Astrocyte of the cerebellum (primary cell): ENCODE results near the gene HYAL1.
A peak's percentile ranks its signal among the peaks of the same experiment; 100 is the strongest.

ENCODE experiments used
- DNase-seq: peaks from one replicate; pipeline ENCODE4 v3.0.0-alpha.2; 2011; ENCODE audit warnings: low read depth
- H3K4me3 ChIP-seq: 2 replicates; pipeline ENCODE4 v1.5.1; 2011; ENCODE audit warnings: mild to moderate bottlenecking, low read depth, low read length, moderate library complexity
- in situ Hi-C: cut with HindIII; loops from 2 replicates; pipeline ENCODE4 v1.10.0; 2017; ENCODE audit warnings: low sequenced_read_pairs
- TF ChIP-seq, protein P1 (sequence below): IDR thresholded peaks from 2 replicates; pipeline ENCODE4 v1.5.1; 2012; ENCODE audit warnings: low read length, low read depth, moderate library complexity, mild to moderate bottlenecking; ENCODE audit errors: missing control alignments

Gene HYAL1

DNA sequence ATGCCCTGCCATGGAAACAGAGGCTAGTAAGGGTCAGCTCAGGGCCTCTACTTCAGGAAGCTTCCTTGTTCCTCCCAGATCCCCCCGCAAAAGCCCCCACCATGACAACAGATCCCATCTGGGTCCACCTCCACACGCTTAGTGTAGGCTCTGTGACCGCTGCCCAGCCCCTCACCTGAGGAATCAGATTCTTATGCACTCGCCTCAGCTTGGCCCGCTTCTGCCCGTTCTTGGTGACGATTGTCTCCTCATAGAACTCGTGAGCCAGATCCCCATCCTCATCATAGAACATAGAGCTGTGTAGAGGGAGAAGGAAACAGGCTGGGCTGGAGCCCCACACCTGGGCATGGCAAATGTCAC lies 22.8 kb upstream of the HYAL1 start:
- in situ Hi-C loops, result no loop called here
- DNase-seq, result no peak

DNA sequence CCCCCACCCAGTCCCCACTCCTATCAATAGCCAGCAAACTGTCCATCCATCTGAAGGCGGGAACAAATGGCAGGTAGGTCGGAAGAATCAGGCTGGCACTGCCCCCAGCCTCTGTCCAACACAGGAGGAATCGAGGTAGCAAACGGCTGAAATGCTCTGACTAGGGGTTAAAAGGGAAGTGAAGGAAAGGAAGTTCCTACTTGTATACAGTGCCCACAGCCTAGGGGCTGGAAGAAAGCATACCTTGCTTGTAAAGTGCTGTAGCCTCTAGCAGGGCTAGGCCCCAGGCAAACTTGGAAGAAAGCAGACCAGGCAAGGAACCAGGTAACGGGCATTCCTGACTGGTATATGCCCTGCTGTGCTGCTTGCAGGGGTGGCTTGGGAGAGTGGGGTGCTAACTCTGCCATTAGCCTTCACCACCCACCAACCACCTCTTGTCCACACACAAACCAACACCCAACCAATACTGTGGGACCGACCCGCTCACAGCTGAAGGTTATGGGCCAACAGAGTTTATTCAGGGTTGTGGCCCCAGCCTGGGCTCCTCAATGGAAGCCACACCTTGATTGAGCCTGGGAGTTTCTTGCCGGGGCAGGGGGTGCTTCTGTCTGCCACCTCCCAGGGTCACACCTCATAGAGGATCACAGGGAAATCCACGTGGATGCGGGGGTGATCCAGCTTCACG lies 22.3 kb upstream of the HYAL1 start:
- in situ Hi-C loops, result no loop called here
- H3K4me3 ChIP-seq, result no peak overlapping the region
- DNase-seq, result no peak
- TF ChIP-seq, protein P1, sequence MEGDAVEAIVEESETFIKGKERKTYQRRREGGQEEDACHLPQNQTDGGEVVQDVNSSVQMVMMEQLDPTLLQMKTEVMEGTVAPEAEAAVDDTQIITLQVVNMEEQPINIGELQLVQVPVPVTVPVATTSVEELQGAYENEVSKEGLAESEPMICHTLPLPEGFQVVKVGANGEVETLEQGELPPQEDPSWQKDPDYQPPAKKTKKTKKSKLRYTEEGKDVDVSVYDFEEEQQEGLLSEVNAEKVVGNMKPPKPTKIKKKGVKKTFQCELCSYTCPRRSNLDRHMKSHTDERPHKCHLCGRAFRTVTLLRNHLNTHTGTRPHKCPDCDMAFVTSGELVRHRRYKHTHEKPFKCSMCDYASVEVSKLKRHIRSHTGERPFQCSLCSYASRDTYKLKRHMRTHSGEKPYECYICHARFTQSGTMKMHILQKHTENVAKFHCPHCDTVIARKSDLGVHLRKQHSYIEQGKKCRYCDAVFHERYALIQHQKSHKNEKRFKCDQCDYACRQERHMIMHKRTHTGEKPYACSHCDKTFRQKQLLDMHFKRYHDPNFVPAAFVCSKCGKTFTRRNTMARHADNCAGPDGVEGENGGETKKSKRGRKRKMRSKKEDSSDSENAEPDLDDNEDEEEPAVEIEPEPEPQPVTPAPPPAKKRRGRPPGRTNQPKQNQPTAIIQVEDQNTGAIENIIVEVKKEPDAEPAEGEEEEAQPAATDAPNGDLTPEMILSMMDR, result no peak

More for the DNA sequence above, 22.8 kb upstream of the HYAL1 start:
- no peak overlapping the region for H3K4me3 ChIP-seq
- TF ChIP-seq, protein P1, result no peak

DNA sequence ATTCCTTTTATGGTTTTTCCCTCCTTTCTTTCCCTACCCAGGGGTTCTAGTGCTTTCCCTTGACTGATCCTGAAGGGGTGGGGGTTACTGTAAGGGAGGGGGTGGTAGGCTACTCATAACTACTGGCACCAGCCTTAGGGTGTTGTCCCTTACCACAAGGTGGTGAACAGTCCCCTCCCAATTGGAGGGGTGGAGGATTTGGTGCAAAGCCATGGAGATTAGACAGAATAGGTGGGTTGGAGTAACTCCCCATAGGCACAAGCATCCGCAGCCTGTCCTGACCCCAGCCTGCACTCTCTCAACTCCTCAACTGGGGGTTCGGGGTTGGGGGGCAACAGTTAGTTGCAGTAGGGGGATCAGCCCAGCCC lies 21.7 kb upstream of the HYAL1 start:
- in situ Hi-C loops, result no loop called here
- TF ChIP-seq, protein P1, result no peak
- H3K4me3 ChIP-seq, result no peak overlapping the region
- DNase-seq, result no peak

DNA sequence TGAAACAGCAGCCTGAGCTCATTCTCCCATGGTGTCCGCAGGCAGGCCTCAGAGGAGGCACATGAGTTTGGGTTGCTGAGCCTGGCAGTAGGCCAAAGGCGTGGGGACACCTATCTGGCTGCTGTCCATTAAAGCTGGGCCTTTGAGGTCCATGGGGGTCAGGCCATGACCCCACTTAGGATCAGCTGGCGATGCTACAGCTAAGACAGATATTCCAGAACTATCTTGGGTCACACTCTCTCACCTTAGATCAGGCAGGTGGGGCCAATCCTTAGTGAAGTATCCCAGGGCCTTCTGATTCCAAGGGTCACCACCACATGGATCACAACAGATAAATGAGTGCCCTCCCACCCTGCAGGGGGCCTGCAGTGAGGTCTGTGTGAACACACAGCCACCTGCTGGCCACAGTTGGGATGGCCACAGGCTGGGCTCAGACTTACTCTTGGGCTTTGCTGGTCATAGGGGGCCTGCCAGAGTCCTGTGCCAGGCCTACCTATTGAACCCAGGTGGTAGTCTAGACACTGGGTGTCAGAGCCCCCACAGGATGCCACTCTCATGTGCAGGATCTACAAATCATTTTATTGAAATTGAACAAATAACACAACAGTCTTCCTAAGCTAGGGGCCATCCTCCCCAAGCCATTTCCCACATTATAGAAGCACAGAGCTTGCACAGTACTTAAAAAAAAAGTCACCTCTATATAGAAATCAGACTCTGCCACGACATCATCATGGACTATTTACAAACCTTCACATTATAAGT lies 21.2 kb upstream of the HYAL1 start:
- in situ Hi-C loops, result no loop called here
- DNase-seq, result peak; percentile 46
- TF ChIP-seq, protein P1, result peak; percentile 92
- H3K4me3 ChIP-seq, result no peak overlapping the region

DNA sequence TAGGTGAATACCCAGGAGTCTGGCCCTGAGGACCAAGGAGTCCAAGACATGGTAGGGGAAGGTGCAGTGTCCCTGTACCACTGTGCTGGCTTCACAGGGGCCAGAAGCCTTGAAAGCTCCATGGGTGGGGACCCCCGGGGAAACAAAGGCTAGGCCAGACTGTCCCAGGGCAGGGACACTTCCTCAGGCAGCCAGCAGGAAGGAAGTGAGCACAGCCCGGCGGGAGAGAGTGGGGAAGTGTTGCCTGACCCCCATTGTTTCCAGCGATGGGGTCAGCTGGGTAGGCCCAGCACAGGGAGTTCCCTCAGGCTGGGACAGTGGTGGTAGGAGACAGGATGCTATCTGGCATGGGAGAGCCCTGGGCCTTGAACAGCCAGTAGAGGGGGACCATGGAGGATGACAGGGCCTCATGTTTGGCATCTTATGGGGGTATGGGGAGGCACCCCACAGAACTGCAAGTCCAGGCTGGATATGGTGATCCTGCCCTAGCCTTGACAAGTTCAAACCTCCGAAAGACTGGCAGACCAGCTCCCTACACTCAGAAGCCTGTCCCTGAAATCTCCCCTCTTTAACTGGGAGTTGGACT lies 20.3 kb upstream of the HYAL1 start:
- in situ Hi-C loops, result no loop called here
- no peak overlapping the region for H3K4me3 ChIP-seq
- TF ChIP-seq, protein P1, result peak; percentile 2
- DNase-seq, result no peak

DNA sequence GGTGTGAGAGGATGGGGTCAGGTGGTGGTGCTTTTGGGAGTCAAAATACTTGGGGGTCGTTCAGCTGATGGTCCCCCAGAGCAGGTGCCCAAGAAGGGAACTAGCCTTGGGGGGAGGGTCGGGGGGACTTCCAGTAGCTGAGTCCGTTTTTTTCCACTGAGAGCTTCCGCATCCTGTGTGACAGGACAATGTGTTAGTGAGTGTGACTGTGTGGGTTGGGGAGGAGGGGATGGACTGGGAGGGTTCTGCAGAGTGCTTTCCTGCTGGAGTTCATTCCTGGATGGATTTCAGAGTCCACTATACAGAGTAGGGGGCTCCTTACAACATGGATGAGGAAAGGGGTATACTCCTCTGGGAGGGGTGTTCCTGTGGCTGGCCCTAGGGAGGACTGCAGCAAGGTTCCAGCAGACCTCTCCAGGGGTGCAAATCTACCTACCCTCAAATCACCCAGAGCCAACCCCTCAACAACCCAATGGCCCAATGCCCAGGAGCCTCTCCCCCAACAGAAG lies 19.8 kb upstream of the HYAL1 start:
- H3K4me3 ChIP-seq, result no peak overlapping the region
- TF ChIP-seq, protein P1, result no peak
- in situ Hi-C loops, result no loop called here
- no peak for DNase-seq
